Gastrocnemius medialis (tissue), 4 donors: Measurements from ENCODE around the gene STAM2.

Experiments used
- CTCF ChIP-seq, 5 experiments: fragments of 450-650 bp in 3 of 5; fragments of 200-600 bp in 2 of 5; sonication (generic) in 2 of 5; IDR thresholded peaks in 4 of 5; conservative IDR thresholded peaks in 1 of 5; 1 replicate in 4 of 5; 2 replicates in 1 of 5; pipeline ENCODE4 v1.5.1; 2016 to 2019; ENCODE audit warnings: antibody characterized with exemption in 5 of 5, mild to moderate bottlenecking in 3 of 5, moderate library complexity in 3 of 5
- POLR2A ChIP-seq, 2 donors: fragments of 450-650 bp; IDR thresholded peaks; one replicate each; pipeline ENCODE4 v1.6.1; 2017; ENCODE audit warnings: antibody characterized with exemption in 2 of 2, mild to moderate bottlenecking in 2 of 2, moderate library complexity in 2 of 2

- no peak for TF ChIP-seq POLR2A (IDR thresholded peaks at IDR 0.05)
- TF ChIP-seq CTCF (IDR thresholded peaks at IDR 0.05 in 4 of 5, conservative IDR thresholded peaks at IDR 0.05 in 1 of 5) = no peak
Observed at GRCh38 chr2:152083202-152083875, 92.2 kb downstream of the STAM2 start.
